Neural cell (in vitro differentiated cells): Measurements from ENCODE around the gene ZNF512B.

Source experiments
- EZH2 ChIP-seq: fragments of 200-600, 300-800 bp; shearing (Covaris generic), sonication (generic); IDR thresholded peaks from 2 replicates; pipeline ENCODE4 v1.6.1; 2014; ENCODE audit warnings: antibody characterized with exemption, low read length, borderline replicate concordance, mild to moderate bottlenecking; ENCODE audit not compliant: insufficient read depth, poor library complexity, severe bottlenecking
- MXI1 ChIP-seq: fragments of 450-650 bp; conservative IDR thresholded peaks from 2 replicates; pipeline ENCODE4 v1.6.1; 2014; ENCODE audit warnings: antibody characterized with exemption, mild to moderate bottlenecking; ENCODE audit not compliant: poor library complexity, severe bottlenecking
- POLR2AphosphoS5 ChIP-seq: IDR thresholded peaks from 2 replicates; pipeline ENCODE4 v1.6.1; 2012
- RAD21 ChIP-seq: fragments of 450-650 bp; conservative IDR thresholded peaks from 2 replicates; pipeline ENCODE4 v1.6.1; 2014; ENCODE audit warnings: antibody characterized with exemption, mild to moderate bottlenecking, moderate library complexity
- TF ChIP-seq, protein P1 (sequence below): fragments of 450-650 bp; IDR thresholded peaks from 2 replicates; pipeline ENCODE4 v1.5.1; 2014; ENCODE audit warnings: antibody characterized with exemption, mild to moderate bottlenecking, moderate library complexity; ENCODE audit not compliant: poor library complexity, severe bottlenecking
- TF ChIP-seq, protein P2 (sequence below): IDR thresholded peaks from 2 replicates; pipeline ENCODE4 v1.6.1; 2012; ENCODE audit warnings: borderline replicate concordance

DNA sequence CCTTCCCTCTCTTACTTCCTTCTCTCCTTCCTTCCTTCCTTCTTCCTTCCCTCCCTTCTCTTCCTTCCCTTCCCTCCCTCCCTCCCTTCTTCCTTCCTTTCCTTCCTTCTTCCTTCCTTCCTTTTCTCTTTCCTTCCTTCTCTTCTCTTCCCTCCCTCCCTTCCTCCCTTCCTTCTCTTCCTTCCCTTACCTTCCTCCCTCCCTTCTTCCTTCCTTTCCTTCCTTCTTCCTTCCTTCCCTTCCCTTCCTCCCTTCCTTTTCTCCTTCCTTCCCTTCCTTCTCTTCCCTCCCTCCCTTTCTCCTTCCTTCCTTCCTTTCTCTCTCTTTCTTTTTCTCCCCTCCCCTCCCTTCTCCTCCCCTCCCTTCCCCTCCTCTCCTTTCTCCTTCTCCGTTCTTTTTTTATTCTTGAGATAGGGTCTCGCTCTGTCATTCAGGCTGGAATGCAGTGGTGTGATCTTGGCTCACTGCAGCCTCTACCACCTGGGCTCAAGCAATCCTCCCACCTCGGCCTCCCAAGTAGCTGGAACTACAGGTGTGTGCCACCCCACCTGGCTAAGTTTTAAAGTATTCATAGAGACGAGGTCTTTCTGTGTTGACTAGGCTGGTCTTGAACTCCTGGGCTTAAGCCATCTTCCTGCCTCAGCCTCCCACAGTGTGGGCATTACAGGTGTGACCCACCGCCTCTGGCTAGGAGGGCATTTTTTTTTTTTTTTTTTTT, 1.1 kb upstream of the ZNF512B start:
- no peak for TF ChIP-seq POLR2AphosphoS5
- TF ChIP-seq, protein P1, sequence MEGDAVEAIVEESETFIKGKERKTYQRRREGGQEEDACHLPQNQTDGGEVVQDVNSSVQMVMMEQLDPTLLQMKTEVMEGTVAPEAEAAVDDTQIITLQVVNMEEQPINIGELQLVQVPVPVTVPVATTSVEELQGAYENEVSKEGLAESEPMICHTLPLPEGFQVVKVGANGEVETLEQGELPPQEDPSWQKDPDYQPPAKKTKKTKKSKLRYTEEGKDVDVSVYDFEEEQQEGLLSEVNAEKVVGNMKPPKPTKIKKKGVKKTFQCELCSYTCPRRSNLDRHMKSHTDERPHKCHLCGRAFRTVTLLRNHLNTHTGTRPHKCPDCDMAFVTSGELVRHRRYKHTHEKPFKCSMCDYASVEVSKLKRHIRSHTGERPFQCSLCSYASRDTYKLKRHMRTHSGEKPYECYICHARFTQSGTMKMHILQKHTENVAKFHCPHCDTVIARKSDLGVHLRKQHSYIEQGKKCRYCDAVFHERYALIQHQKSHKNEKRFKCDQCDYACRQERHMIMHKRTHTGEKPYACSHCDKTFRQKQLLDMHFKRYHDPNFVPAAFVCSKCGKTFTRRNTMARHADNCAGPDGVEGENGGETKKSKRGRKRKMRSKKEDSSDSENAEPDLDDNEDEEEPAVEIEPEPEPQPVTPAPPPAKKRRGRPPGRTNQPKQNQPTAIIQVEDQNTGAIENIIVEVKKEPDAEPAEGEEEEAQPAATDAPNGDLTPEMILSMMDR = no peak
- no peak for TF ChIP-seq EZH2
- TF ChIP-seq, protein P2, sequence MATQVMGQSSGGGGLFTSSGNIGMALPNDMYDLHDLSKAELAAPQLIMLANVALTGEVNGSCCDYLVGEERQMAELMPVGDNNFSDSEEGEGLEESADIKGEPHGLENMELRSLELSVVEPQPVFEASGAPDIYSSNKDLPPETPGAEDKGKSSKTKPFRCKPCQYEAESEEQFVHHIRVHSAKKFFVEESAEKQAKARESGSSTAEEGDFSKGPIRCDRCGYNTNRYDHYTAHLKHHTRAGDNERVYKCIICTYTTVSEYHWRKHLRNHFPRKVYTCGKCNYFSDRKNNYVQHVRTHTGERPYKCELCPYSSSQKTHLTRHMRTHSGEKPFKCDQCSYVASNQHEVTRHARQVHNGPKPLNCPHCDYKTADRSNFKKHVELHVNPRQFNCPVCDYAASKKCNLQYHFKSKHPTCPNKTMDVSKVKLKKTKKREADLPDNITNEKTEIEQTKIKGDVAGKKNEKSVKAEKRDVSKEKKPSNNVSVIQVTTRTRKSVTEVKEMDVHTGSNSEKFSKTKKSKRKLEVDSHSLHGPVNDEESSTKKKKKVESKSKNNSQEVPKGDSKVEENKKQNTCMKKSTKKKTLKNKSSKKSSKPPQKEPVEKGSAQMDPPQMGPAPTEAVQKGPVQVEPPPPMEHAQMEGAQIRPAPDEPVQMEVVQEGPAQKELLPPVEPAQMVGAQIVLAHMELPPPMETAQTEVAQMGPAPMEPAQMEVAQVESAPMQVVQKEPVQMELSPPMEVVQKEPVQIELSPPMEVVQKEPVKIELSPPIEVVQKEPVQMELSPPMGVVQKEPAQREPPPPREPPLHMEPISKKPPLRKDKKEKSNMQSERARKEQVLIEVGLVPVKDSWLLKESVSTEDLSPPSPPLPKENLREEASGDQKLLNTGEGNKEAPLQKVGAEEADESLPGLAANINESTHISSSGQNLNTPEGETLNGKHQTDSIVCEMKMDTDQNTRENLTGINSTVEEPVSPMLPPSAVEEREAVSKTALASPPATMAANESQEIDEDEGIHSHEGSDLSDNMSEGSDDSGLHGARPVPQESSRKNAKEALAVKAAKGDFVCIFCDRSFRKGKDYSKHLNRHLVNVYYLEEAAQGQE = no peak
- no peak for TF ChIP-seq MXI1
- no peak for TF ChIP-seq RAD21
